GM12875 (cell line): Measurements from ENCODE around the gene PTPRB.

Source experiments
- H3K4me3 ChIP-seq: one replicate; pipeline ENCODE4 v1.5.1; 2011; ENCODE audit warnings: low read depth, low read length, control low read depth
- TF ChIP-seq, protein P1 (sequence below): IDR thresholded peaks from 2 replicates; pipeline ENCODE4 v1.5.1; 2011; ENCODE audit warnings: low read depth, mild to moderate bottlenecking, control low read depth, inconsistent platforms, low read length, moderate library complexity, borderline replicate concordance; ENCODE audit not compliant: insufficient read depth

Gene PTPRB

GRCh38 chr12:70559390-70559789 lies 77.8 kb downstream of the PTPRB start:
- TF ChIP-seq, protein P1, sequence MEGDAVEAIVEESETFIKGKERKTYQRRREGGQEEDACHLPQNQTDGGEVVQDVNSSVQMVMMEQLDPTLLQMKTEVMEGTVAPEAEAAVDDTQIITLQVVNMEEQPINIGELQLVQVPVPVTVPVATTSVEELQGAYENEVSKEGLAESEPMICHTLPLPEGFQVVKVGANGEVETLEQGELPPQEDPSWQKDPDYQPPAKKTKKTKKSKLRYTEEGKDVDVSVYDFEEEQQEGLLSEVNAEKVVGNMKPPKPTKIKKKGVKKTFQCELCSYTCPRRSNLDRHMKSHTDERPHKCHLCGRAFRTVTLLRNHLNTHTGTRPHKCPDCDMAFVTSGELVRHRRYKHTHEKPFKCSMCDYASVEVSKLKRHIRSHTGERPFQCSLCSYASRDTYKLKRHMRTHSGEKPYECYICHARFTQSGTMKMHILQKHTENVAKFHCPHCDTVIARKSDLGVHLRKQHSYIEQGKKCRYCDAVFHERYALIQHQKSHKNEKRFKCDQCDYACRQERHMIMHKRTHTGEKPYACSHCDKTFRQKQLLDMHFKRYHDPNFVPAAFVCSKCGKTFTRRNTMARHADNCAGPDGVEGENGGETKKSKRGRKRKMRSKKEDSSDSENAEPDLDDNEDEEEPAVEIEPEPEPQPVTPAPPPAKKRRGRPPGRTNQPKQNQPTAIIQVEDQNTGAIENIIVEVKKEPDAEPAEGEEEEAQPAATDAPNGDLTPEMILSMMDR: no peak
- H3K4me3 ChIP-seq: no peak overlapping the region

DNA sequence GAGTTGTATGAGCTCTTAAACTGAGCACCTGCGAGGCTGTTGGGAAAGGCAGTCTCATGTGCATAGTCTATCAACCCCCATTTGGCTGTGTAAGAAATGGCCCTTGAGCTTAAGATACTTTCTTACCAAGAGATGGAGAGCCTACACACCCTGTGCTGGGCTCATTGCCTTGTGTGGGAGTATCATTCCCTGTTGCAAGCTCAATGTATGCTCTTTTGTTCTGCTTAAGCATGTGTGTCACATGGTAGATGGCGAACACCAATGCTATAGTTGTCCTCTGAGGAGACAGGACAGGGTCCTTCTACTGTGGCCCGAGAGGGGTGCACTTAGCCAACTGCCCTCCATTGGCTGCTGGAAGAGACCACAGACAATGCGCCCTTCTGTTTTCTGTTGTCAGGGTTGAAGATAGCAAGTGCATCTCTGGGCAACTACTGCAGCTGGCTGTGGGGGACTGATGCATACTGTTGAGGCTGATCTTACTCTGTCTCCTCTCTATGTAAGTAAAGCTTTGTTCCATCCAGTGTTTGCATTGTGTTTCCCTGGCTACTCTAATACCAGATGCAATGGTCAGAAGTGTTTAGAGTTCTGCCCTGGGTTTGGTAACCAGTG lies 79.5 kb downstream of the PTPRB start:
- H3K4me3 ChIP-seq: no peak overlapping the region
- TF ChIP-seq, protein P1: no peak

GRCh38 chr12:70556179-70556869 lies 80.9 kb downstream of the PTPRB start:
- no peak overlapping the region for H3K4me3 ChIP-seq
- TF ChIP-seq, protein P1: no peak

DNA sequence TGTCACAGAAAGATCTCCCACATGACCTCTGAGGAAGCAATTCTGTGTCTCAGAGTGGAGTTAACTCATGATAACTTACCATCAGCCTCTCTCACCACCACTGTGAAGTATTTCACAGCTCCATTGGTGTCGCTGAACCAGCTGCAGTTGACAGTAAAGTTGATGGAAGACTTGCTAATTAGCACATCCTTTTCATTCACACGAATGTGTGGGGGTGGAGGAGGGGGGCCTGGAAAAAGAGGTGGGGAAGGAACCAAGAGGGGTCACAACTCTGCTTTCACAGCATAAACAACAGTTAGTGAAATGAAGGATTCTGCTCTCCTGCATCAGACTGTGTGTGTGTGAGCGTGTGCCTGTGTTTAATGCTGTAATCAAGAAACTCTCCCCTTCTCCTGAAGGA lies 82.1 kb downstream of the PTPRB start:
- no peak overlapping the region for H3K4me3 ChIP-seq
- TF ChIP-seq, protein P1: no peak

DNA sequence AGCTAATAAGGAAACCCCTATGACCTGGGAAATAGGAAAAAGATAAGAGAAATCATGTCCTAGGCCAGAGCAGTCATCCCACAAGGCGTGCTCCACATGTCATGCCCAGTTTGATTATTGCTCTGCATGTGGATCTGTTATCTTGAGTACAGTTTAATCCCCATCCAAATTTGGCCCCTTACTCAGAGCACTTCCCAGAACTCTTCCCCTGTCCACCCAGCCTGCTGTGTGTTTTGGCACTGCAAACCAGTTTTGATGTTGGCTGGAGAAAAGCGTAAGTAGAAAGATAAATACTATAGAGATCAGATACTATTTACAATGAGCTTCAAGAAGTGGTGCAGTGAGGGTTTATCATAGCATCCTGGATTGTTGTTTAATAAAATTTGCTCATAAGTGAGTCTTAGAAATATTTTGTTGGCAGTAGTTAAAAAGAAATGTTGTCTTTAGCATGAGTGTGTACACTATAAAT lies 83.8 kb downstream of the PTPRB start:
- TF ChIP-seq, protein P1: no peak
- H3K4me3 ChIP-seq: no peak overlapping the region

DNA sequence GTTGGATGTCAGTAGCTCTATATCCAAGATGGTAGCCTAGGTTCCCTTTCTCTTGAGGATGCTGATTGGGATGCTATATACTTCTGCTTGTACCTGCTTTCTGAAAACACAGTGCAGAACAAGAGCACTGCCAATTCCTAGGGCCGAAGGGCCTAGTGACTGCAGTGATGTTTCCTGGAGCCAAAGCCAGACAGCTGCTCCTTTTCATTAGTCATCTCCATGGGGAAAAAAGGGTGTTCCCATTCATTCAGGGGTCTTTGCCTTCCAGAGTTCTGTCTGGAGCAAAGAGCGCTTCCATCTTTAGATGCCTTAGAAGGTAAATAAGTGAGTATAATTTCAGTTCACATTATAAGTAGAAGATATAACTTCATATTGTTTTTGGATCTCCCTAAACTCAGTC lies 85.5 kb downstream of the PTPRB start:
- TF ChIP-seq, protein P1: no peak
- H3K4me3 ChIP-seq: no peak overlapping the region

- H3K4me3 ChIP-seq: no peak overlapping the region
- TF ChIP-seq, protein P1: no peak
Observed at GRCh38 chr12:70550180-70550577, 87.0 kb downstream of the PTPRB start.
